NT2/D1 (cell line): ENCODE results near the gene GRK2.

Source experiments
- SUZ12 ChIP-seq: IDR thresholded peaks from 2 replicates; pipeline ENCODE4 v1.6.1; 2011; ENCODE audit not compliant: insufficient read length, insufficient read depth; ENCODE audit errors: extremely low read depth
- YY1 ChIP-seq: IDR thresholded peaks from 2 replicates; pipeline ENCODE4 v1.6.1; 2011; ENCODE audit not compliant: insufficient read length, insufficient read depth
- ZNF274 ChIP-seq: IDR thresholded peaks from 2 replicates; pipeline ENCODE4 v1.6.1; 2011; ENCODE audit warnings: mild to moderate bottlenecking, low read depth, low read length

DNA sequence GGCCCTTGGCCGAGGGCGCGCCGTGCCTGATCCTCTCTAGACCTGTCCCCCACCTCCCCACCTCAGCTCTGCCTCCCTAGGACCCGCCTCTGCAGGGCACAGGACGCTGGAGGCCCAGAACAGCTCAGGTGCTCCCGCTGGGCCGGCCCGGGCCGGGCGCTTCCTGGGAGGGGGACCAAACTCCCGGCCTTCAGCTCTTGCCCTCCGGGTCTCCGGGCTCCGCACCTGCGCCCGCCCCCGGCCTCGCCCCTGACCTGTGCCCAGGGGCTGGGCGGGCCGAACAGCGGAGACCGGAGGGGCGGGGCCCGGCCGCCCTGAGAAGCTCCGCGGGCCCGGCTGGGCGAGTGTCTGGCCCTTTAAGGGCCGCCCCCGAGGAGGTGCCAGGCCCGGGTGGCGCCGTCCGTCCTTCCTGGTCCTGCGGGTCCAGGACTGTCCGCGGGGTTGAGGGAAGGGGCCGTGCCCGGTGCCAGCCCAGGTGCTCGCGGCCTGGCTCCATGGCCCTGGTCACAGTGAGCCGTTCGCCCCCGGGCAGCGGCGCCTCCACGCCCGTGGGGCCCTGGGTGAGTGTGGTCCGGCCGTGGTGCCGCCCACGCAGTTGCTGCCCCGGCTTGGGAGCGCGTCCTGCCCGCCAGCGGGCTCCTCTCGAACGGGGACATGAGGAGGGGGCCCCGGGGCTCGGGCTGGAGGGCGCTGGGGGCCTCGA, 37.0 kb downstream of the GRK2 start, which contains the start of gene SSH3:
- TF ChIP-seq ZNF274 (no peak), SUZ12 (no peak), YY1 (no peak)
